GM12892 (cell line): ENCODE measurements around the gene VN1R2.

Experiments used
- POLR2A ChIP-seq: IDR thresholded peaks from 2 replicates; pipeline ENCODE4 v1.6.1; 2011; ENCODE audit warnings: low read depth, low read length, control low read depth
- POLR2AphosphoS5 ChIP-seq: IDR thresholded peaks from 2 replicates; pipeline ENCODE4 v1.6.1; 2011; ENCODE audit warnings: low read depth, low read length, control low read depth
- TAF1 ChIP-seq: IDR thresholded peaks from 2 replicates; pipeline ENCODE4 v1.6.1; 2011; ENCODE audit warnings: low read depth, mild to moderate bottlenecking, control low read depth, low read length, borderline replicate concordance

DNA sequence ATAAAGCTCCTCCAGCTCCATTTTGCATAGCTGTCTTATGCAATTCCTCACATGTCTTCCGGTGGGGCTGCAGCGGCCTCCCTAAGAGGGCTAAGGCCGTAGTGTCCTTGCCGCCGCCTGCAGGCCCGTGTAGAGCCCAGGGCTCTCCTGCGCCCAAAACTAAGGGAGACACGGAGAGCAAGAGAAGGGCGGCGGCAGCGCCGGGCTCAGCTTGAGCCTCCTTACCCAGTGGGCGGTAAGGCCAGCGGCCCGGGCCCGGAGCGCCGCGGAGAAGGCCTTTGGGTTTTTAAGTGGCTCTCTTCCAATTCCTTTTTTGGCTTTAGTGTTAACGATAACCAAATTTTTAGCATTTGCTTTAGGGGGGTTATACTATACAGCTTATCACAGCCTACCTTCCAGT lies 33.5 kb upstream of the VN1R2 start:
- no peak for TF ChIP-seq POLR2A
- TF ChIP-seq TAF1: no peak
- TF ChIP-seq POLR2AphosphoS5: no peak
